ENCODE measurements around the gene NUDT7.
A peak's percentile ranks its signal among the peaks of the same experiment; 100 is the strongest.

Gene NUDT7

GRCh38 chr16:77789085-77790008 is 67.0 kb downstream of the NUDT7 start:
- no peak for TF ChIP-seq CTCF (conservative IDR thresholded peaks at IDR 0.05; ENCODE audit: low read depth, low read length)
- no peak for DNase-seq (ENCODE audit: low read depth)
- H3K4me3 ChIP-seq (ENCODE audit: low read depth, low read length) = peak overlapping the region; percentile 65

- no peak for TF ChIP-seq CTCF (conservative IDR thresholded peaks at IDR 0.05; ENCODE audit: low read depth, low read length)
- peak; percentile 9 for DNase-seq (ENCODE audit: low read depth)
- no peak overlapping the region for H3K4me3 ChIP-seq (ENCODE audit: low read depth, low read length)
Measured at GRCh38 chr16:77790009-77790372, 67.7 kb downstream of the NUDT7 start.

GRCh38 chr16:77790912-77791311 is 68.6 kb downstream of the NUDT7 start:
- no peak for DNase-seq (ENCODE audit: low read depth)
- H3K4me3 ChIP-seq (ENCODE audit: low read depth, low read length) = no peak overlapping the region
- TF ChIP-seq CTCF (conservative IDR thresholded peaks at IDR 0.05; ENCODE audit: low read depth, low read length) = no peak

All from choroid plexus epithelial cell (primary cell).